ENCODE measurements around the gene MAML2. TPM values are rescaled to one million over a fixed set of nuclear protein-coding genes. Genes with fewer than 3 reads are reported as not detected.
"Not testable (repeated sequence)": the region's sequence is repeated elsewhere in the genome, so short reads cannot be mapped to it uniquely, and the experiment has no call there.

Gene MAML2
- total RNA-seq, 1 donor from 2014 or later: 18.0 TPM

DNA sequence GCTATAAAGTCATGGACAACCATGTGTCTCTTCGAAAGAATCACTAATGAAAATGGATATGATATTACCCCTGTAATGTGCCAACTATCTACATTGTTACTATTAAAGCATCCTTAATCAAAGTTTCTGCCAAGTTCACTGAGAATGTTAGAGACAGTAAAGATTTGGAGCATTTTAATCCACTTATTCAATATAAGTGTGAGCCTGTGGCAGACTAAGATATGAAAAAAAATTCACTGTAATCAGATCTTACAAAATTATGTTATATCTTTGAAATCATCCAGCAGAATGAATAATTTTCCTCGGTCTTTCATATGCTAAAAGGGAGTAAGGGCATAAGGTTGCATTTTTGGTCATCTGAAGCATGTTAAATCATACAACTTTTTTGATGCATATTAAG is 49.9 kb downstream of the MAML2 start:
- no peak for DNase-seq (ENCODE audit: low read depth)

DNA sequence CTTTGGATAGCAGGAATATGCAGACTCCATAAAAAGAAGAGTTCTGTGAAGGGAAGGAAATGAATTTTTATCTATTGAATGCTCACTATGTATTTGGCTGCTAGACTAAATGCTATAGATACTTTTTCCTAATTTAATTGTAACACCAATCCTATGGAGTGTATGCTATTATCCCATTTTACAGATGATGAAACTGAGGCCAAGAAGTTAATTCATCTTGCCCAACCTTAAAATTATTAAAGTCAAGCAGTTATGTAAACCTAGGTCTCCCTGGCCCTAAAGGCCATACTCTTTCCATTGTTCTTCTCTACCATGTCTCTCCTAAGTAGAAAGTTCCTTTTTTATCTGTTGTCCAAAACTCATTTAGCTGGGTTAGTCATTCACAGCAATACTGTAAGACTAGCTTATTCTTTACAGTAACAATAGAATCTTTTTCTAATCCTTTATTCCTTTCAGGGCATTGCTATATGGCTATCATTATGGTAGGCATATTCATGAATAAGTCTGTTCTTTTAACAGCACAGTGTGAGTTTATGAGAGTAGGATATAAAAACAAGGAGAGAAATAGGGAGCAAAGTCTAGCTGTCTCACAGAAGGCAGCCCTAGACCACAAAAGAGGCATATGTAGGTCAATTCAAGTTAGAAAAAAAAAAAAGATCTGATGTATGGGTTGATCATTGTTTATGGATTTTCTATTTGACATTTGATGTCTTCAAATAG is 50.5 kb downstream of the MAML2 start:
- DNase-seq (ENCODE audit: low read depth): no peak

DNA sequence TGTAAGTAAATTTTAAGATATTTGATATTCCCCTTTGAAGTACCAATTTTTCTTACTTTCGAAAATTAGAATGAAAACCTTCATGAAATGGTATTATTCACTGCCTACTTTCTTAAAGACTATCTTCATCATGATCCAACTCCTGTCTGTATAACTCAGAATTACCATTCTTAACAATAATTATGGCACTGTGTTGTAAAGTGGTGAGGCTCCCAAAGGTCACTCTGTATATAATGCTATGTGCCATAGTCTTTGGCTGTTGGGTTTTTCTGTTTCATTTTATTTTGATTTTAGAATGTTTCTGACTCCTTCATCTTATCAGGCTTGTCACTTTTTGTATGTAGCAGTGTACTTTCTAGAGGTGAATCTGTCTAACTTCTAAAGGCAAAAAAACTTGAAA is 52.4 kb downstream of the MAML2 start:
- no peak for DNase-seq (ENCODE audit: low read depth)

DNA sequence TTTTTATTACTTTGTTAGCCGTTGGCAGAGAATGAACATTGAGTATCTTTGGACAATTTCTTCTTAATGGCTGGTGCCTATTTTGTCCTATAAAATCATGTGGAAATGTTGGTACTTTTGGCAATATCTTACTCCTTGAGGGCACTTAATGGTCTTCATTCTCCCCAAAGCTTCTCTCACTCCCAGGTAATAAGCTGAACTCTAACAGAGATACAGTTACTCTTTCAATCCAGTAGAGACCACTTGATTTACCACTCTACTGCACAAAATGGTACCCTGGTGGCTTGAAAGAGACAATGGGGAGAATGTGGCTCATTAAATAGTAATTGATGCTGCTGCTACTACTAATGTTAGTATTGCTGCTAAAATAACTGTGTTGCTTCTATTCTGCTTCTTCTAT is 53.0 kb downstream of the MAML2 start:
- no peak for DNase-seq (ENCODE audit: low read depth)

DNA sequence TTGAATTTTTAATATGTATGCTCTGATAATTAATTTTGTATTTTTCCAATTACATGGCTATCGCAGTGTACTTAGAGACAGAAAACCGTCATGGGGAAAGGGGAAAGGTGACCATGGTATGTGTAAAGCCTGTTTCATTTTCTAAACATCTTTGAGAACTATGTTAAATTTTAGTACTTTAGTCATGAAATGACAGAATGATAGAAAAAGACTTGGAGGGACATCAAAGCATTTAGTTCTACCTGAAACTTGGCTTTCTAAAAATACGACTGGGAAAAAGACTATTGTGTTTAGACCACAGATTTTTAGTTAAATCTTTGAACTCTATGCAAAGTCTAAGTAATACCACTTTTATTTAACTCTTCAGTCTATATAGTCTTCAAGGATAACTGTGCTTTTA is 54.1 kb downstream of the MAML2 start:
- DNase-seq (ENCODE audit: low read depth): no peak

DNA sequence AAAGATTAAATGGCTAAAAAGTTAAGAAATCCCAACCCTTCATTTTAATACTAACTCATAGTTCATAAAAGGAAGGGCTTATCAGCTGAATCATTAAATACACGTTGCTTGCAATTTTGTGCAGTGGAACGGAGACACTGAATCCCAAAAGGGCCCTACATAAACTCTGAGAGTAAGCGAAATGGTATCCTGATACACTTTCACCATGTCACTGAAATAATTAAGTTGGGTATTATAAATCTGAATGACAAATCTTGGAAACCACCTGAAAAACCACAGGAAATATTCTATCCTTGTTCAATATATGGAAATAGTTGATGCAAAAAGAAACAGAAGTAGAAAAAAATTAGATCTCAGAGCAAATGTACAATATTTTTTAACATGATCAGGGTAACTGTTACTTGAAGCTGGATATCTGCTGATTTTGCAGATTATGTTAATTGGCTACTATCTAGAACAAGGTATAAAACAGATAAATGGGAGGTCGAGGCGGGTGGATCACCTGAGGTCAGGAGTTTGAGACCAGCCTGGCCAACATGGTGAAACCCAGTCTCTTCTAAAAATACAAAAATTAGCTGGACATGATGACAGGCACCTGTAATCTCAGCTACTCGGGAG is 55.1 kb downstream of the MAML2 start:
- DNase-seq (ENCODE audit: low read depth): no peak

DNA sequence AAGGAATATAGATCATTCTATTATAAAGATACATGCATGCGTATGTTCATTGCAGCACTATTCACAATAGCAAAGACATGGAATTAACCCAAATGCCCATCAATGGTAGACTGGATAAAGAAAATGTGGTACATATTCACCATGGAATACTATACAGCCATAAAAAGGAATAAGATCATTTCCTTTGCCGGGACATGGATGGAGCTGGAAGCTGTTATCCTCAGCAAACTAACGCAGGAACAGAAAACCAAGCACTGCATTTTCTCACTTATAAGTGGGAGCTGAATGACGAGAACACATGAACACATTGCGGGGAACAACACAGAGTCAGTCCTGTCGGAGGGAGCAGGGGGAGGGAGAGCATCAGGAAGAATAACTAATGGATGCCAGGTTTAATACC is 57.0 kb downstream of the MAML2 start:
- not testable (repeated sequence) for DNase-seq (ENCODE audit: low read depth)

DNA sequence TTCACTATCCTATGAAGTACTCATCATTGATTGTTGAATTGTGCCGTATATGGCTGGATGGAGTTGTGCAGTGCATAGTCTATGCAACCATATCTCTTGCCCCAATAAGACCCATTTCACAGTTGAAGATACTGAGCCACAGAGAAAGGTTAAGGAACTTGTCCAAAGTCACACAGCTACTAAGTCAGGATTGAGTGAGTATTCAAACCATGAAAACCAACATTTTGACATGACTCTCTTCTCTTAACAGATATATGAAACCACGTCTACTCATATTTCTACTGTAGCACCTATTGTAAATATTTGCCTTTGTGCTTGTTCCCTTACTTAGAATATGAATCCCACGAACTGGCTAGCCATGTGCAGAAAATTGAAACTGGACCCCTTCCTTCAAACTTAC is 58.1 kb downstream of the MAML2 start:
- DNase-seq (ENCODE audit: low read depth): no peak

DNA sequence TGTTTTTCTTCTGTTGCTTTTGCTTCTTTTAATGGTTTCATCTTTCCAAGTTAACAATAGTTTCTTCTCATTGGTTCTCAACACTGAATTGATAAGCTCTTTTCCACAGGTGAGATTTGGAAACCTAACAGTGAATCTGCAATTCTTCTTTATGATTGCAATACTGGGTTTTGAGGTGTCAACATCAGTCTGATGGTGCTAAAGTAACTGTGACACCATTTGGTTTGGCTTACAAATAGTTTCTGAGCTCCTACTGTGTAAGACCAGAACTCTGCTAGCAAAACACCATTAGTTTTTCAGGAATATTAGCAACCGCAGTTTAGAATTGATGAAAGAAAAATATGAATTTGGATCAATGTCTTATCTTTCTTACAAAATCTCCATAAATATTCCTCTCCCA is 58.6 kb downstream of the MAML2 start:
- DNase-seq (ENCODE audit: low read depth): no peak

DNA sequence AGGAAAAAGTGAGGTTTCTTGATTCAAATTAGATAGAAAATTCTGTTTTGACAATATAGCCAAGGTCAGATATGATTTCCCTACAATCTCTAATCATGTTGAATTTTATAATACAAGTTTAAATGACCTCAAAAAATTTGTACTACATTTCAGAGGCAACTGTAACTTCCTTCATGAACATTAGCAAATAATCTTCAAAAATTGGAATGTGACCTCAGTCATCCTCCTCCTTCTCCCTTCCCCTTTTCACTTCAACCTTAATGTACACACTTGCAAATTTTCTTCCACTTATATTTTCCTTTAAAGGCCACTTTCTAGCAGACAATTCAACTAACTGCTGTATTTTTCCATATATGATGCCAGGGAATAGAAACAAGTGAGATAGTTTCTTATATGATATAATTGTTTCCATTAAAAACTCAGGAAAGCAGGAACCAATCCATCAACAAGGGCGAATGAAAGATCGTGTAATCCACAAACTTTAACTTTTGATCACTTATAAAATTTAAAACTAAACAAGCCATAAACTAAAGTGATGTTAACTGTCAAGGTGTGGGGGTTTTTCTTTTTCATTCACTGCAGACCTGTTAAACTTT is 60.3 kb downstream of the MAML2 start:
- no peak for DNase-seq (ENCODE audit: low read depth)

DNA sequence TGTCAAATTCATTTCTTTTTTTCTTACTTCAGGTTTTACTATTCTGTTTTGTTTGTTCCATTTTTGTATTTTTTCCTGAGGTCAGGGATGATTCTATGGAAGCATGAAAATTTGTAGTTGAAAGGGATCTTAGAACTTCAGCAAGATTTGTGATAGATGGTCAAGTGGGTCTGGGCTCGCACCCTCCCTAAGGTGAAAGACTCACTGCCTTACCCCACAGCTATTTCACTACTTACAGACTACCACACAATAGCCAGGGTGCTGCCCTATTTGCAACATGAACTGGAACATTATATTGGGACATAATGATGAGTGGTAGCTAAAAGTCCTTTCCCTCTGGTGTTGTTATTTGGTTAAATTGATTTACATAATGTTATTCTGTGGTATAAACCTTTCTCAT is 62.6 kb downstream of the MAML2 start:
- DNase-seq (ENCODE audit: low read depth): no peak

DNA sequence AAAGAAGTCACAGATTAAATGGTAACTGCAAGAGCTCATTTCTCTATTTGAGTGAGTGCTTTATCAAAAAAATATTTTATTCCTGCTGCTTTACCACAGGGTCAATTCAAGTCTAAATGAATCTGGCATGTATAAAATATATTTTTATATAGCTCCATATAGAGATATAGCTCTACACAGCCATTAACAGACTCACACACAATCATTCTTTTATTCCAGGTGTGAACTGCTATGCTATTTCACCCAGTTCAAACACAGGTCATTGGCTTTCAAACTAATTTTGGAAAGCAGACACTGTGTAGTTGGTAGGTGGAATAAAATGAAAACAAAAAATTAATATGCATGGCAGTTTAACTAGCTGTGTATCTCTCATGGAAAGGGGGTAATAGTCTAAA is 63.1 kb downstream of the MAML2 start:
- no peak for DNase-seq (ENCODE audit: low read depth)

DNA sequence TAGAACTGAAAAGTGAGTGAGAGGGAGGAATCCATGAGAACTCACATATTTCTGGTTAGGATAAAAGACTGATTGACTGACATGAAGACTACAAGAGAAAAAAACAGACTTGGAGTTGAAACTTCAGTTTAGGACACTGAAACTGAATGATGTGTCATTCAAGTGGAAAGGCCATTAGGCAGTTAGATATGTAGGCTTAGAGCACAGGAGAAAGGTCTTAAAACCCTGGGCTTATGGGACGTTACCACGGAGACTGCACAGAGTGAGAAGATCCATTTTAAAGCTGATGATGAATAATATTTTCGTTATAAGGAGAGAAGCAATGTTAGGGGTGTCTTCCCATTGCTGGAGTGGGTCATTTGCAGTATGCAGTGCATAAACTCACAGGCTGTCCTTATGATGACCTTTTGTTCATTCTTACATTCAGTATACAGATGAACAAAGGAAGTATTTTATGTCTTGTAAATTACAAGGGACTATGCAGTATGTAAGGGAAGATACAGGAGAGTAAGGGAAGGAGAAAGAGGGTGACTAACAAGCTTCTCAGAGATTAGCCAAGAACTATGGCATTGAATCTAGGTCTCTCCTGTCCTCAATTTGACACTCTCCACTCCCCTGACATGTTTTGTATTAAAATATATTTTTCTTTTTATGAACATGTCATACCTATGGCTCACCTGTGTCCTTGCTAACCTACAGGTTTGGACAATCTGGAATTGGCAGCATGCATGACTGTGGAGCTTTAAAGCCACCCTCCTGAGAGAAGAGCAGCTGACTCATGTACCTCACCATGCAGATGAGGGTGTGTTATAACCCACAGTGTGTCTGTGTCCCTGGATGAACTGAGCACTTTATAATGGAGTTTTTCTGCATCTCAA is 63.7 kb downstream of the MAML2 start:
- peak; percentile 80 for DNase-seq (ENCODE audit: low read depth)

DNA sequence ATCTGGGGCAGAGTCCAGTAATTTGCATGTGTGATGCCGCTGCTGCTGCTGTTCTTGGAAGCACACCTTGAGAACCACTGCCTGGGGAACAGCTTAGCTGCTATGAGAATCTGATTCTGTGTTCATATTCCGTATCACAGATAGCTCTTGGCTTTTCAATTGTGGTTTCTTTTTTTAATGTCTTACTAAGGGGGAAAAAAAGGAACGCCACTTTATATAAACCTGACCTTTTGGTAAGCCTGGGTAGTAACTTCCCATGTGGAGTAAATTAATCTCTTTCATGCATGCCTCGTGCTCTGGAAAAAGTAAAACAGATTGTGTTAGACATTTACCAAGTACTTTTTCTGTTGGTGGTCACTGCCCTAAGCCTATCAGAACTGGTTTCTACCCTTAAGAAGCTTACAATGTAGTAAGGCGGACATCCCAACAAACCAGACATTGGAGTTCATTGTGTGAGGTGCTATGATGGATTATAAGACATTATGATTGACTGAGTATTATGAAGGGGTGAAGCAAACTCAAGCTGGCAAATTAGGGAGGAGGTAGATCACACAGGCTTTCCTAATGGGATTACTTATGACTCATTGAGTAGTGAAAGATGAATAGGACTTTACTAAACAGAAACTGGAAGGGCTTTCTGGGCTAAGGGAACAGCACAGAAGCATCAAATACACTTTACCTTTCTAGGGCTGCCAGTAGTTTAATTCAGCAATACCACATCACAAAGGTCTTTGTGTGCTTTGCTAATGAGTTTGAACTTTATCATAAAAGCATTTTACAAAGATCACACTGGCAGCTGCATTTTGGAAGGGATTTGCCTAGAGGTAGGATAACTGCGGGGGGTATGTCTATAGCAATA is 64.7 kb downstream of the MAML2 start:
- DNase-seq (ENCODE audit: low read depth): peak; percentile 71

DNA sequence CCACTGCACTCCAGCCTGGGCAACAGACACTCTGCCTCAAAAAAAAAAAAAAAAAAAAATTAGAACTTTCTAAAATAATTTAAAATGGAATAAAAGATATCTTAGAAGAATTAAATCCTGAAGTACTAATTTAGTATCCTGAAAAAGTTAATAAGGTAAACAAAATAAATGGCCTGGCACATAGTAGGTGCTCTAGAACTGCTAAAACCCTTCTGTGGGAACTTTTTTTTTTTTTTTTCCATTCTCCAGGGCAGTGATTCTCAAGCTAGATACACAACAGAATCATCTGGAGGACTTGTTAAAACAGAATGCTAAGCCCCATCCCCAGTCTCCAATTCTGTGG is 65.3 kb downstream of the MAML2 start:
- DNase-seq (ENCODE audit: low read depth): no peak

DNA sequence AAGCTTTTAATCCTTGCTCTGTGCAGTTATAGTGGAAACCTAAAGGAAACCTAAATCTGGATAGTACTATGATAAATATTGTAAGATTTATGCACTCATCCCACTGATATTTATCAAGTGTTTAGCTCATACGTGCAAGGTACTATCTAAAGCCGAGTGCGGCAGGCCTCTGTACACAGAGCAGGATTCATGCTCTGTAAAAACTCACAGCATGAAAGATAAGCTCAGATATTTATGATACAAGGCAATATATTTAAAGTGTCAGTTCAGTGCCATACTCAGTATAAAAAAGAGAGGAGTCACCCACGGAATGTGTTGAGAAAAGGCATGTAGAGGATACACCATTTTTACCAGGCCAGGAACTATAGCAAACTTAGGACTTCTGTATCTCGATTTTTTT is 66.2 kb downstream of the MAML2 start:
- DNase-seq (ENCODE audit: low read depth): no peak

DNA sequence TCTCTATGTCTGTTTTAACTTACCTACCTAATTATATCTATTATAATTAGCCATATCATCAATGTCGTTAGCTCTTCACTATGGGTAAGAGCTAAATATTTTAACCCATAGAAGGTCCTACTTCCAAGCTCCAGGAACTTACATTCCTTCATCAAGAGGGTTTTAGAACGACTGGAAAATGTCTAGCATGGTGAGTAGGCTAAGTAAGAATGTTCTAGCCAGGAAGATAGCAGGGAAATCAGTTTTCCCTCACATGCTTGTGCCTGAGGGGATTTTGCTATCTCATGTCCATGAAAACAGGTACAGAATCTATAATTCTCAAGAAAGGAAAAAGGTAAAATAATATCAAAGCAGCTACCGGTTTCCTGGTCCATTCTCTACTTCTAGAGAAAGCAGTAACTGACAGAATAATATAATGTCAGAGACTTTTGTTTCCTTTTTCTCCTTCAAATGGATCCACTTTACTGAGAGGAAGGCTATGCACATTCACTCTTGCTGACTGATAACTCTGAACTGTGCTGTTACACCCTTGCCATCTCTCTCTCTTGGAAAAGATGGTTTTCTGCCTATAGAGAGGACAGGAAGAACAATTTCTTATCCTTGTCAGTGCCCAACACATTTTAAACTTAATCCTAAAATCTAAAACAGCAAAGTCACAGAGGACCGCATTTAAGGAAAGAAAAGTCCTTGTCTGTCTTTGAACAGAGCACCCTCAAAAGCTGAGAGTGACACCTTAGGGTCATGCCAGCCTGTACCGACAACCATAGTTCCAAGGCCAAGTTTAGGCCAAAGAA is 67.0 kb downstream of the MAML2 start:
- no peak for DNase-seq (ENCODE audit: low read depth)

DNA sequence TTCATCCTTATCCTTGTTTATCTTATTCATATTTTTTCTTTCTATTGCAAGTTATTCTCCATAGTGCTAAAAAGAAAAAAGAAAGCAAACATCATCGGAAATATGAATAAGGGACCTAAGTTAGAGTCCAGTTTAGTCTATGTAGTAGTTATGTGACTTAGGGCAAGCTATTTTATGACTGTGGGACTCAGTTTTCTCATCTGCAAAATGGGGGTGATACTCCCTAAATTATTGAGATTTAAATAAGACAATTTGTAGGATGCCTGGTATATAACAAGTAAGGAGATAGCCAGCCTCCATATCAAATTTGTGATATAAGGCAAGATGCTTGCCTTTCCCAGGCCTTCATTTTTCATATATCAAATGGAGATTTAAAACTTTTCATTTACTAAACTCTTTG is 69.5 kb downstream of the MAML2 start:
- DNase-seq (ENCODE audit: low read depth): no peak

DNA sequence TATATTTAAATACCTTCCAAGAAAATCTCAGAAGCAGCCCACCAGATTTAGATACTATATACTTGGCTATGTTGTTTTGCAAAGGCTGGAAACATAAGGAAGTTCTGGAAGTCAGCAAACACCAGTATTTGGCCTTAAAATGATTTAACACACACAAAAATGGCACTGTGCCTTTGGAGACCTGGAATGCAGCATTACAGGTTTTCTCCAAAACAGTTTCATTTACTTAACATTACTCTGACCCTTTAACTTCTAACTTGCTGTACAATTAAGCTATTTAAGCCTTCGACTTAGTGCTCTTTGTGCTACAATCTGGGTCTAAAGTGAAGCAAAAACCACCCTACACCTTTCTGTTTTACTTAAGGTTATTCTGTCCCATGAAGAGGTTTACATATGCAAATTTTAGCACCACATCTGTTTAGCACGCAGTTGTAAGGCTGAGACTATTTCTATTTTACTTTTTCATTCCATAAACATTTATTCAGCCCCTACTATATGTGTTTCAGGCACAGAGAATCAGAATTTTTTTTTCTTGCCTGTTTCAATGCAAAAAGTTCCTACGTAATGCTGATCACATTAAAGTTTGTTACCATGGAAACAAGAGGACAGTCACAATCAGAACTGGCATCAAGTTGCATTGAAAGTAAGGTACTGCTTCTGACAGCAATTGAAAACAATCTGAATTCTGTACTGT is 70.3 kb downstream of the MAML2 start:
- no peak for DNase-seq (ENCODE audit: low read depth)

DNA sequence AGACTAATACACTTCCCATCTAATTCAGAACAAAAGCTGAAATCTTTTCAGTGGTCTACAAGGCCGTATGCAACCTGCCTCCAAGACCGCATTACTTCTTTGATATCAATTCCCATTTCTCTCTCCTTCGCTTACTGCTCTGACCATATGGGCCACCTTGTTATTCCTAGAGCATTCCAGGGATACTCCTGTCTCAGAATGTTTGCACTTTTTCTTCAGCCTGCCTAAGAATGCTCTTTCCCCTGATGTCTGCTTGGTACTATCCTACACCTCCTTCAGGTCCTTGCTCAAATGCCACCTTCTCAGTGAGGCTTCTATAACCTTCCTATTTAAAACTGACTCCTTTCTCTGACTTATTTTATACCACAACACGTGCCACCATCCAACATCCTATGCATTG is 71.2 kb downstream of the MAML2 start:
- no peak for DNase-seq (ENCODE audit: low read depth)
